HG03175 (cell line): ENCODE measurements around the gene MISP3.

Experiments
- ATAC-seq: cut with Tn5 transposase; IDR thresholded peaks from one replicate; pipeline ENCODE4 v1.9.1; 2021; ENCODE audit warnings: mild to moderate bottlenecking, moderate library complexity; ENCODE audit not compliant: unreplicated experiment

MISP3 gene

GRCh38 chr19:14078411-14078810 lies 5.8 kb downstream of the MISP3 start:
- no peak for ATAC-seq

GRCh38 chr19:14080887-14081796 lies 8.6 kb downstream of the MISP3 start:
- ATAC-seq, result peak; percentile 89

GRCh38 chr19:14081797-14082674 lies 9.4 kb downstream of the MISP3 start:
- ATAC-seq, result peak; percentile 2

GRCh38 chr19:14082675-14082960 lies 10.0 kb downstream of the MISP3 start:
- ATAC-seq, result no peak

GRCh38 chr19:14085309-14085995 lies 12.9 kb downstream of the MISP3 start, which contains the start of gene C19orf67:
TSS of gene C19orf67 (minus strand) at chr19:14085783. CDS start at chr19:14085627, 156 bp downstream.
- no peak for ATAC-seq

GRCh38 chr19:14086098-14086497 lies 13.5 kb downstream of the MISP3 start:
- no peak for ATAC-seq

- no peak for ATAC-seq
Measured at GRCh38 chr19:14088634-14089411, 16.2 kb downstream of the MISP3 start.

GRCh38 chr19:14089412-14089661 lies 16.8 kb downstream of the MISP3 start:
- no peak for ATAC-seq

- no peak for ATAC-seq
Measured at GRCh38 chr19:14089662-14090508, 17.3 kb downstream of the MISP3 start.

- ATAC-seq, result peak; percentile 43
Measured at GRCh38 chr19:14090509-14091080, 18.0 kb downstream of the MISP3 start, which contains the start of gene SAMD1. TSS of gene SAMD1 (minus strand) at chr19:14090751.

GRCh38 chr19:14091081-14091812 lies 18.7 kb downstream of the MISP3 start:
- ATAC-seq, result peak; percentile 55

- ATAC-seq, result no peak
Measured at GRCh38 chr19:14091813-14092462, 19.4 kb downstream of the MISP3 start.

GRCh38 chr19:14093117-14093823 lies 20.7 kb downstream of the MISP3 start:
- no peak for ATAC-seq

GRCh38 chr19:14094854-14095253 lies 22.3 kb downstream of the MISP3 start:
- no peak for ATAC-seq

GRCh38 chr19:14096272-14096992 lies 23.8 kb downstream of the MISP3 start:
- no peak for ATAC-seq

GRCh38 chr19:14097532-14098151 lies 25.1 kb downstream of the MISP3 start:
- no peak for ATAC-seq
